ENCODE results near the gene ABCD2.
"Not testable (repeated sequence)": the region's sequence is repeated elsewhere in the genome, so short reads cannot be mapped to it uniquely, and the experiment has no call there.

Gene ABCD2

GRCh38 chr12:39632670-39633069 is 13.1 kb upstream of the ABCD2 start:
- peak; percentile 24 for DNase-seq (ENCODE audit: low read depth)
- TF ChIP-seq CTCF (IDR thresholded peaks at IDR 0.05; ENCODE audit: insufficient read depth, low read depth, low read length, missing control alignments), result peak; percentile 19
- no peak overlapping the region for H3K4me3 ChIP-seq (ENCODE audit: low read length)

- no peak overlapping the region for H3K4me3 ChIP-seq (ENCODE audit: low read length)
- DNase-seq (ENCODE audit: low read depth), result no peak
- no peak for TF ChIP-seq CTCF (IDR thresholded peaks at IDR 0.05; ENCODE audit: insufficient read depth, low read depth, low read length, missing control alignments)
These were observed 9.2 kb upstream of the ABCD2 start for GRCh38 chr12:39628836-39629235.

- DNase-seq (ENCODE audit: low read depth), result no peak
- TF ChIP-seq CTCF (IDR thresholded peaks at IDR 0.05; ENCODE audit: insufficient read depth, low read depth, low read length, missing control alignments), result no peak
- H3K4me3 ChIP-seq (ENCODE audit: low read length), result no peak overlapping the region
These were observed 8.3 kb upstream of the ABCD2 start for GRCh38 chr12:39627914-39628313.

- no peak for TF ChIP-seq CTCF (IDR thresholded peaks at IDR 0.05; ENCODE audit: insufficient read depth, low read depth, low read length, missing control alignments)
- no peak overlapping the region for H3K4me3 ChIP-seq (ENCODE audit: low read length)
- no peak for DNase-seq (ENCODE audit: low read depth)
These were observed 6.6 kb upstream of the ABCD2 start for GRCh38 chr12:39626033-39626814.

GRCh38 chr12:39623919-39624318 is 4.3 kb upstream of the ABCD2 start:
- no peak overlapping the region for H3K4me3 ChIP-seq (ENCODE audit: low read length)
- TF ChIP-seq CTCF (IDR thresholded peaks at IDR 0.05; ENCODE audit: insufficient read depth, low read depth, low read length, missing control alignments), result no peak
- DNase-seq (ENCODE audit: low read depth), result peak; percentile 65

- DNase-seq (ENCODE audit: low read depth); H3K4me3 ChIP-seq (ENCODE audit: low read length): not testable (repeated sequence)
These were observed 3.6 kb upstream of the ABCD2 start for GRCh38 chr12:39623160-39623559.

- no peak for TF ChIP-seq CTCF (IDR thresholded peaks at IDR 0.05; ENCODE audit: insufficient read depth, low read depth, low read length, missing control alignments)
- no peak for DNase-seq (ENCODE audit: low read depth)
- no peak overlapping the region for H3K4me3 ChIP-seq (ENCODE audit: low read length)
These were observed 2.7 kb upstream of the ABCD2 start for GRCh38 chr12:39622306-39622705.

Data from epithelial cell of esophagus (primary cell).